ENCODE data around the gene MBOAT1.

Gene MBOAT1

GRCh38 chr6:20129290-20130088, 82.8 kb downstream of the MBOAT1 start:
- no peaks in the 10 kb centered on the region for H3K27me3 ChIP-seq
- H3K27ac ChIP-seq, result no peak overlapping the region
- intact Hi-C loops (cut with DNase I; ENCODE audit: low total_unique reads), result no loop called here
- TF ChIP-seq CTCF (IDR thresholded peaks at IDR 0.05), result no peak
- no peak for DNase-seq
- H3K36me3 ChIP-seq, result peaks cover 0 to 14% (median 0%) of the 10 kb centered on the region in 3 donors
- no peak overlapping the region for H3K4me3 ChIP-seq
- peaks cover 0 to 4% (median 0%) of the 10 kb centered on the region in 4 donors for H3K4me1 ChIP-seq
- H3K9me3 ChIP-seq, result no peaks in the 10 kb centered on the region

GRCh38 chr6:20128018-20128417, 84.3 kb downstream of the MBOAT1 start:
- Histone ChIP-seq H3K27ac (no peak overlapping the region), H3K4me3 (no peak overlapping the region), H3K4me1 (peaks cover 0 to 4% (median 0%) of the 10 kb centered on the region in 4 donors), H3K36me3 (peaks cover 0 to 26% (median 0%) of the 10 kb centered on the region in 3 donors), H3K27me3 (no peaks in the 10 kb centered on the region), H3K9me3 (no peaks in the 10 kb centered on the region)
- intact Hi-C loops (cut with DNase I; ENCODE audit: low total_unique reads), result no loop called here
- DNase-seq, result no peak
- no peak for TF ChIP-seq CTCF (IDR thresholded peaks at IDR 0.05)

- H3K36me3 ChIP-seq, result peaks cover 0 to 33% (median 0%) of the 10 kb centered on the region in 3 donors
- H3K27ac ChIP-seq, result peak overlapping the region; percentile 5 to 19
- no peak overlapping the region for H3K4me3 ChIP-seq
- TF ChIP-seq CTCF (IDR thresholded peaks at IDR 0.05), result peak; percentile 70 to 90
- DNase-seq, result peak; percentile 60 to 73
- intact Hi-C loops (cut with DNase I; ENCODE audit: low total_unique reads), result no loop called here
- H3K4me1 ChIP-seq, result peaks cover 0 to 4% (median 0%) of the 10 kb centered on the region in 4 donors
- H3K9me3 ChIP-seq, result no peaks in the 10 kb centered on the region
- H3K27me3 ChIP-seq, result no peaks in the 10 kb centered on the region
These were observed 85.2 kb downstream of the MBOAT1 start for GRCh38 chr6:20126789-20127653.

- intact Hi-C loops (cut with DNase I; ENCODE audit: low total_unique reads), result no loop called here
- DNase-seq, result no peak
- no peak for TF ChIP-seq CTCF (IDR thresholded peaks at IDR 0.05)
- no peaks in the 10 kb centered on the region for H3K27me3 ChIP-seq
- peaks cover 0 to 4% (median 0%) of the 10 kb centered on the region in 4 donors for H3K4me1 ChIP-seq
- H3K9me3 ChIP-seq, result no peaks in the 10 kb centered on the region
- H3K36me3 ChIP-seq, result peaks cover 0 to 37% (median 0%) of the 10 kb centered on the region in 3 donors
- H3K4me3 ChIP-seq, result no peak overlapping the region
- H3K27ac ChIP-seq, result peak overlapping the region in 1 of 2 donors; percentile 5
These were observed 86.0 kb downstream of the MBOAT1 start for GRCh38 chr6:20126102-20126752.

- Histone ChIP-seq H3K4me3 (no peak overlapping the region), H3K9me3 (no peaks in the 10 kb centered on the region), H3K27me3 (no peaks in the 10 kb centered on the region), H3K36me3 (peaks cover 0 to 31% (median 13%) of the 10 kb centered on the region in 3 donors), H3K27ac (no peak overlapping the region), H3K4me1 (peaks cover 0 to 4% (median 0%) of the 10 kb centered on the region in 4 donors)
- TF ChIP-seq CTCF (IDR thresholded peaks at IDR 0.05), result no peak
- no peak for DNase-seq
- intact Hi-C loops (cut with DNase I; ENCODE audit: low total_unique reads), result no loop called here
These were observed 87.7 kb downstream of the MBOAT1 start for GRCh38 chr6:20124545-20124944.

Measured in tibial artery (tissue), 4 donors.